RWPE2 (cell line): Measurements from ENCODE around the gene CHRNB4.

Experiments
- ATAC-seq: fragments of 200-7000 bp; cut with Tn5 transposase; 3 replicates; pipeline ENCODE4 v1.9.1; 2021; ENCODE audit warnings: low read depth
- DNase-seq: peaks from one replicate; pipeline ENCODE4 v3.0.0-alpha.2; 2020; ENCODE audit warnings: low spot score
- H3K27ac ChIP-seq: fragments of 450-650 bp; 2 replicates; pipeline ENCODE4 v1.5.1; 2017; ENCODE audit warnings: mild to moderate bottlenecking; ENCODE audit not compliant: poor library complexity, severe bottlenecking
- H3K27me3 ChIP-seq: fragments of 250-450 bp; sonication (Bioruptor Pico); 2 replicates; pipeline ENCODE4 v1.5.1; 2021; ENCODE audit warnings: mild to moderate bottlenecking, moderate library complexity; ENCODE audit not compliant: insufficient read depth, poor library complexity, severe bottlenecking
- H3K36me3 ChIP-seq: fragments of 250-450 bp; sonication (Bioruptor Pico); 2 replicates; pipeline ENCODE4 v1.5.1; 2020; ENCODE audit warnings: low read depth, mild to moderate bottlenecking, moderate library complexity
- H3K4me1 ChIP-seq: fragments of 250-450 bp; sonication (Bioruptor Pico); 2 replicates; pipeline ENCODE4 v1.5.1; 2021; ENCODE audit warnings: mild to moderate bottlenecking, moderate library complexity; ENCODE audit not compliant: insufficient read depth, poor library complexity, severe bottlenecking
- H3K4me3 ChIP-seq: fragments of 250-450 bp; sonication (Bioruptor Pico); 2 replicates; pipeline ENCODE4 v1.5.1; 2021; ENCODE audit warnings: mild to moderate bottlenecking, moderate library complexity; ENCODE audit not compliant: severe bottlenecking
- H3K9me3 ChIP-seq: fragments of 250-450 bp; sonication (Bioruptor Pico); 2 replicates; pipeline ENCODE4 v1.5.1; 2021; ENCODE audit warnings: mild to moderate bottlenecking, moderate library complexity; ENCODE audit not compliant: severe bottlenecking
- TF ChIP-seq, protein P1 (sequence below): fragments of 450-650 bp; IDR thresholded peaks from one replicate; pipeline ENCODE4 v1.5.1; 2017; ENCODE audit warnings: mild to moderate bottlenecking, moderate library complexity; ENCODE audit not compliant: poor library complexity, severe bottlenecking

CHRNB4 gene

DNA sequence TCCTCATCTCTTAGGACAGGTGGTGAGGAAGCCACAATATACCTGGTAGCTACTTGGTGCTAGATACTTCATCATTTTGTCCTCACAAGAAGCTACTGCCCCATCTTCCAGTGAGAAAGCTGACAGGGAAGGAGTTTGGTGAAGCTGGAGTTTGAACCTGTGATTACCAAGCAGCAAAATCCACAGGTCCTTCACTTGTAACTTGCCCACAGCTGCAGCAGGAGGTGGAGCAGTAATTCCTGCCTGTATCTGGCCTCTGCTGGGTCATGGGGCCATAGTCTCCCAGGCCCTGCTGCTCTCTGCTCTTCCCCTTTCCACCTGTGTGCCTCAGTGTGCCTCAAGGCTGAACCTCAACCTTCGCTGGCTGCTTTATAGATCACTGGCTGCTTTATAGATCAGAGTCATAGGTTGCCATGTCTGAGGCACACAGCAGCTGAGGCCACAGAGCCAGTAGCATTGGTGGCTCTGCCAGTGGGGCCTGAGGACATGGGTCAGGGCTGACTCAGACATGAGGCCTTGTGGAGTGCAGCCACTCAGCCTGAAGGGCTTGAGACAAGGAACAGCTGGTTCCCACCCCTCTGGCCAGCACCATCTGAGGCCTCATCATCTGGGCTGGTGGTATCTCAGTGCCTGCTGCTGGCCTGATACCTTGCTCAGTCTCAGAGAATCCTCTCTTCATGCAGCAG is 11.1 kb upstream of the CHRNB4 start:
- Histone ChIP-seq H3K9me3 (no peaks in the 10 kb centered on the region), H3K27me3 (no peaks in the 10 kb centered on the region), H3K27ac (no peak overlapping the region), H3K4me3 (no peak overlapping the region), H3K36me3 (no peaks in the 10 kb centered on the region), H3K4me1 (no peaks in the 10 kb centered on the region)
- TF ChIP-seq, protein P1, sequence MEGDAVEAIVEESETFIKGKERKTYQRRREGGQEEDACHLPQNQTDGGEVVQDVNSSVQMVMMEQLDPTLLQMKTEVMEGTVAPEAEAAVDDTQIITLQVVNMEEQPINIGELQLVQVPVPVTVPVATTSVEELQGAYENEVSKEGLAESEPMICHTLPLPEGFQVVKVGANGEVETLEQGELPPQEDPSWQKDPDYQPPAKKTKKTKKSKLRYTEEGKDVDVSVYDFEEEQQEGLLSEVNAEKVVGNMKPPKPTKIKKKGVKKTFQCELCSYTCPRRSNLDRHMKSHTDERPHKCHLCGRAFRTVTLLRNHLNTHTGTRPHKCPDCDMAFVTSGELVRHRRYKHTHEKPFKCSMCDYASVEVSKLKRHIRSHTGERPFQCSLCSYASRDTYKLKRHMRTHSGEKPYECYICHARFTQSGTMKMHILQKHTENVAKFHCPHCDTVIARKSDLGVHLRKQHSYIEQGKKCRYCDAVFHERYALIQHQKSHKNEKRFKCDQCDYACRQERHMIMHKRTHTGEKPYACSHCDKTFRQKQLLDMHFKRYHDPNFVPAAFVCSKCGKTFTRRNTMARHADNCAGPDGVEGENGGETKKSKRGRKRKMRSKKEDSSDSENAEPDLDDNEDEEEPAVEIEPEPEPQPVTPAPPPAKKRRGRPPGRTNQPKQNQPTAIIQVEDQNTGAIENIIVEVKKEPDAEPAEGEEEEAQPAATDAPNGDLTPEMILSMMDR = no peak
- ATAC-seq (no peak), DNase-seq (no peak)

DNA sequence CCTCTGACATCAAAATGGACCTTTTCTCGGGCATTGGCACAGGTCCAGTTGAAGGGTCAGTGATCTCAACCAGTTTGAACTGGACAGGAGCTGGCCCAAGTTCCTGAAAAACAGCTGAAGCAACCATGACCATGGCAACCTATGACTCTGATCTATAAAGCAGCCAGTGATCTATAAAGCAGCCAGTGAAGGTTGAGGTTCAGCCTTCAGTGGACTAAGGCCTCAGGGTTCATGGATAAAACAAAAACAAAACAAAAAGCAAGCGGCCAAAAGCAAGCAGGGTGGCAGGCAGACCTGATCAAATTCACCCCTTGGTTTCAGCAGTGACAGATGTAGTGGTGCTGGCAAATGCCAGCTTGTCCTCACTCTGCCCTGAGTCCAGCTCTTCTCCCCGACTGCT is 10.0 kb upstream of the CHRNB4 start:
- TF ChIP-seq, protein P1 = no peak
- Histone ChIP-seq H3K36me3 (no peaks in the 10 kb centered on the region), H3K27ac (no peak overlapping the region), H3K4me3 (no peak overlapping the region), H3K4me1 (no peaks in the 10 kb centered on the region), H3K27me3 (no peaks in the 10 kb centered on the region), H3K9me3 (no peaks in the 10 kb centered on the region)
- ATAC-seq = no peak
- DNase-seq = no peak

DNA sequence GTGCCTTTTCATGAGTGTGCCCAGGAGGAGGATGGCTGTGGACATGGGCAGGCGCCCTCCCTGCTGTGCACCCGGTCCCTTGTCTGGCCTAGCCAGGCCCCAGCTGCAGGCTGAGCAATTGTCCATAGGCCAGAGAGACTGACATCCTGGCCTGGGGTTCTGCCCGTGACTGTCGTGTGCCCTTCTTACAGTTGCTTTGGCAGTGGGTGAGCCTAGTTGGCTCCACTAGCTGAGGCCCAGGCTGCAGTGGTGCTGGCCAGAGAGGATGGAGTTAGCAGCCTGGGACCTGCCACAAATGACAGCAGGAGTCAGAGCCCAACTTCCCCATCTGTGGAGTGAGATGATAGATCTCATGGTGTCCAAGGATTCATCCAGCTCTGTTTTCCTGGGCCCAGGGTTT is 9.0 kb upstream of the CHRNB4 start:
- ATAC-seq (no peak), DNase-seq (no peak)
- no peaks in the 10 kb centered on the region for H3K36me3 ChIP-seq
- no peaks in the 10 kb centered on the region for H3K4me1 ChIP-seq
- no peaks in the 10 kb centered on the region for H3K9me3 ChIP-seq
- no peak overlapping the region for H3K27ac ChIP-seq
- TF ChIP-seq, protein P1 = no peak
- no peak overlapping the region for H3K4me3 ChIP-seq
- H3K27me3 ChIP-seq = no peaks in the 10 kb centered on the region

DNA sequence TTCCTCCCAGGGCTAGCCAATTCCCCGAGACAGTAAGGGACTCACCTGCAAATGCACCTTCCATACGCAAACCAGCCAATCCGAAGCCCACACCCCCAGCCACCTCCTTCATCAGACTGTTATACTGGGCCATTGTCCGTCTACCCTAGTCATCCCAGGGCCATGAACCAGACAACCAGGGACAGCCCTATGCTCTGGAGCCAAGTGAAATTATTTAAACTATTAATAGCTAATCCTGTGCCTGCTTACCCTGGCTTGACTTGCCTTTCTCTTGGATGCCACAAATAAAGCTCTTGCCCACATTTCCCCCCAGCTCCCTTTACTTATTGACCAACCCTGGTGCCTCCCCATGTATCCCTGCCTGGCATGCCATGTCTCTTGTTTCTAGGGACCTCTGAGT is 4.0 kb upstream of the CHRNB4 start:
- no peaks in the 10 kb centered on the region for H3K27me3 ChIP-seq
- ATAC-seq = no peak
- DNase-seq = no peak
- H3K9me3 ChIP-seq = no peaks in the 10 kb centered on the region
- no peaks in the 10 kb centered on the region for H3K4me1 ChIP-seq
- no peak overlapping the region for H3K4me3 ChIP-seq
- TF ChIP-seq, protein P1 = no peak
- no peaks in the 10 kb centered on the region for H3K36me3 ChIP-seq
- no peak overlapping the region for H3K27ac ChIP-seq

DNA sequence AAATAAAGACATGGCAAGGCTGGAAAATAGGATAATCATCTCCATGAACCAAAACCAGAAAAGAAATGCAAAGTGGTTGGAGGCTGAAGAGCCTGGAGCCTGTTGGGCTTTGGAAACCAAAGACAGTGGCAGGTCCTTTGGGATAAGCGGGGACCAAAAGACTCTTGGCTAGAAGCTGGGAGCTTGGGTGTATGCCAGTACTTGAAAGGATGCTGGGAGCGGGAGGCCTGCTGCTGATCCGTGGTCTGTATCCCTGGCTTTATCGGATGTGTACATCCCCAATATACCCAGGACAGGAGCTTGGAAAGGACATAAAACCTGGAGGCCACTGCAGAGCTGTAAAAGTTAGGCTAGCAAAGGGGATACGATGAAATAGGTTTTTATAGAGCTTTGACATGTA is 1.3 kb upstream of the CHRNB4 start:
- H3K4me3 ChIP-seq = no peak overlapping the region
- no peak for ATAC-seq
- TF ChIP-seq, protein P1 = no peak
- no peaks in the 10 kb centered on the region for H3K9me3 ChIP-seq
- DNase-seq = no peak
- no peaks in the 10 kb centered on the region for H3K36me3 ChIP-seq
- no peaks in the 10 kb centered on the region for H3K4me1 ChIP-seq
- no peaks in the 10 kb centered on the region for H3K27me3 ChIP-seq
- H3K27ac ChIP-seq = no peak overlapping the region
